Tongue (tissue), 2 donors: Measurements from ENCODE around the gene SMTNL1. TPM values are rescaled to one million over a fixed set of nuclear protein-coding genes. Genes with fewer than 3 reads are reported as not detected.

ENCODE experiments used
- DNase-seq: peaks from one replicate; pipeline ENCODE4 v3.0.0-alpha.2; 2015
- total RNA-seq: library from RNA; depleted of rRNA; stranded (reverse); fragments of >200 nt; gene quantifications from one replicate; pipeline ENCODE4 v1.2.3, GENCODE V29; 2014

SMTNL1 gene
- total RNA-seq, 1 donor from 2014 or later, result 107 TPM

- no peak for DNase-seq
Observed at GRCh38 chr11:57546451-57546850, 9.1 kb downstream of the SMTNL1 start.

DNA sequence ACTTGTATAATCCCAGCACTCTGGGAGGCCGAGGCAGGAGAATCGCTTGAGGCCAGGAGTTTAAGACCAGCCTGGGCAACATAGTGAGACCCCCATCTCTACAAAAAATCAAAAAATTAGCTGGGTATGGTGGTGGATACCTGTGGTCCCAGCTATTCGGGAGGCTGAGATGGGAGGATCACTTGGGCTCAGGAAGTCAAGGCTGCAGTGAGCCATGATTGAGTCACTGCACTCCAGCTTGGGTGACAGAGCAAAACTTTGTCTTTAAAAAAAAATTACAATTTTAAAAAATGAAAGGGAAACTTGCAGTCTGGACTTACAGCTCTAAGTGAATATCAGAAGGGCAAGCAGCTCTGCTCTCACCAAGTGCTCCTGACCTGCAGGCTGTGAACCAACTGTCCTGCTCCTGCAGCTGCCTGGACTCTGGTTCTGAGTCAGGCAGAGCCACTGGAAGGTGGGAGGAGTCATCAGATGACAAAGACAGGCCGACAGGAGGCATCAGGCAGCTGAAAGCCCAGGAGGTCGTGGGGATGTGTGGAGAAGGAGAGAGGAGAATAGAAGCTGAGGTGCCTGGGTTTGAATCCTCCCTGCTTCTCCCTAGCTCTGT is 9.6 kb downstream of the SMTNL1 start:
- DNase-seq, result no peak

DNA sequence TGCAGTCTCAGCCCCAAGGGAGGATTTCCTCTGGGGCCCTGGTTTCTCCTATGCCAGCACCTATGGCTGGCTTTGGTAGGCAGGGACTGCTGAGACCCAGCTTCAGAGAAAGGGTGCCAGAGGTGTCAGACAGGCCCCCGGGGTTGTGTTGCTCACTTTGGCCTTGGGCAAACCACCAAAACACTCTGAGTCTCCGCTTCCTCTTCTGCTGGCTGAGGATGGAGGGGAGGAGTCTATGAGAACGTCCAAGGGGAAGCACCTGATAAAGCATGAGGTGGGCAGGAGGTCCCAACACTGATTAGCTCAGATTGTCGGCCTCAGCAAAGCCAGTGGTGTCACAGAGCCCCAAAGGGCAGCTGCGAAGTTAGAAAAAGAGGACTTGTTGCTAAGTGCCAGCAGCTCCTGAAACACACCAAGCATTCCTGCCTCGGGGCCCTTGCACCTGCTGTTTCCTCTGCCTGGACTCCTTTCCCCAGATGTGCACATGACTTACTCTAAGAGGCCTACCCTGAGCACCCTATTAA is 10.5 kb downstream of the SMTNL1 start:
- DNase-seq, result no peak

- DNase-seq, result no peak
Observed at GRCh38 chr11:57549983-57550382, 12.6 kb downstream of the SMTNL1 start.

- no peak for DNase-seq
Observed at GRCh38 chr11:57551941-57552340, 14.5 kb downstream of the SMTNL1 start.

- no peak for DNase-seq
Observed at GRCh38 chr11:57552479-57552878, 15.1 kb downstream of the SMTNL1 start.

DNA sequence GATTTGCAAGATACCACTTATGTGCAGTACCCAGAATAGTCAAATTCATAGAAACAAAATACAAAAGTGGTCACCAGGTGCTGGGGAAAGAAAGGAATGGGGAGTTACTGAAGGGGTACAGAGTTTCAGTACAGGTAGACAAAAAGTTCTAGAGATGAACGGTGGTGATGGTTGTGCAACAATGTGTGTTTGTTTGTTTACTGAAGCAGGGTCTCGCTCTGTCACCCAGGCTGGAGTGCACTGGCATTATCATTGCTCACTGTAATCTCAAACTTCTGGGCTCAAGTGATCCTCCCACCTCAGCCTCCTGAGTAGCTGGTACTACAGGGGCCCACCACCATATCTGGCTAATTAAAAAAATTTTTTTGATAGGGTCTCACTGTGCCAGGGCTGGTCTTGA is 18.0 kb downstream of the SMTNL1 start:
- no peak for DNase-seq

DNA sequence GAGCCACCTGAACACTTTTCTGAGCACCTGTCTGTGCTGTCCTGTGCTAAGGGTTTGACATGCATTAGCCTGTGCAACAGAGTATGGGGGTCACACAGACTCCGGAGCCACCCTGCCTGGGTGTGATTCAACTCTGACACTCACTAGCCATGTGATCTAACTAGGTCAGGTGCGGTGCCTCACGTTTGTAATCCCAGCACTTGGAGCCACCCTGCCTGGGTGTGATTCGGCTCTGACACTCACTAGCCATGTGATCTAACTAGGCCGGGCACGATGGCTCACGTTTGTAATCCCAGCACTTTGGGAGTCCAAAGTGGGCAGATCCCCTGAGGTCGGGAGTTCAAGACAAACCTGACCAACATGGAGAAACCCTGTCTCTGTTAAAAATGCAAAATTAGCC is 18.6 kb downstream of the SMTNL1 start:
- no peak for DNase-seq

DNA sequence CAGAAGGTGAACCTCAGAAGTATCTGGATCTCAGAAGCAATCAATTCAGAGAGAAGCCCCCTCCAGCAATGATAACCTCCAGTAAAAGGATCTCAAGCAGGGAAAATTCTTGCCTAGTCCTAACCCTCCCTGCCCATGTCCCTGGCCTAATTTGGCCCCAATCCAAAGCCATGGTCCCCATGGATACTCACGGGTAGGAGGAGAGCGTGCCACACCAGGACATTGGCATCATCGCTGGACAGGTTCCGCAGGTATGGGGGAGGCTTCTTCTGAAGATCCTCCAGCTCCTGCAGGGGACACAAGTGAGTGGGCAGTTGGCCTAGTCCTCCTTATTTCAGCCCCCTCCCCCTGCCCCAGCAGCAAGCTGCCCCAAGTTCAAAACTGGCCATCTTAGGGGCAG is 22.8 kb downstream of the SMTNL1 start:
- DNase-seq, result no peak

- DNase-seq, result no peak
Observed at GRCh38 chr11:57562596-57562995, 25.2 kb downstream of the SMTNL1 start.

DNA sequence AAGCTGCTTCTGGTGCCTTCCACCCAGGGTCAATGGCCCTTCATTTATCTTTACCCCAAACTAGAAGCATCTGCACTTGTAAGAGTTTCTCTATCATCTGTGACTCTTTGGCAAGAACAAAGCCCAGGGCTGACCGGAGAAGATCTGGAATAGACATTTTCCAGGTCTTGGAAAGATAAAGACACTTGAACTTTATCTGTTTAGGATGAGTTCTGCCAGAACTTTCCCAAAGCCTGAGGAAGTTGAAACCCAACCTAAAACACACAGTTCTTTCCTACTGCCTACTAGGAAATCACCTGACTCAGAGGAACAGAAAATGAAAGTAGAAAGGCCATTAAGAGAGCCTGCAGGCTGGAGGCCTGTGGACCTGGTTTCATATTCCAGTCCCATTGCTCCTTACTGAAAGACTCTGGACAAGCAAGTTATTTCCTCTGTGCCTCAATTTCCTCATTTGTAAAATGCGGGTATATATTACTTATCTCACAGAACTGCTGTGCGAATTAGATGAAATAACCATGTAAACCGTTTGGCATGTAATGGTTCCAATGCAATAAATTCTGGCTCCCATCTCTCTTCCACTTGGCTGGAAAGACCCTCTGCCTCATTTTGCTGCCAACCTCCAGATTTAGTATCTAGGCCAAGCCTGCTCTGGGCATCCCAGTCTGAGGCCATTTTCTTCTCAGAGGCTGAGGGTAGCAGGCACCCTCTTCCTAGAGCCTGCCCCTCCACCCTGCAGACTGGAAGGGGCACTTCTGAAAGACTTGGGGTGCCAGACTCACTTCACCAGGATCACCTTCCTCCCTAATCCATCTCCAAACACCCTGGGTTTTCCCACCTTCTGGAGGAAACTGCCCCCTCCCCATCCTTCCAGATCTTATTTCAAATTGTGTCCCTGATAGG is 28.9 kb downstream of the SMTNL1 start:
- DNase-seq, result peak; percentile 47

GRCh38 chr11:57566905-57567514 is 29.6 kb downstream of the SMTNL1 start:
- no peak for DNase-seq

- peak; percentile 68 for DNase-seq
Observed at GRCh38 chr11:57567515-57568329, 30.3 kb downstream of the SMTNL1 start, which contains the start of gene UBE2L6. TSS of gene UBE2L6 (minus strand) at chr11:57567672. CDS start at chr11:57567611, 61 bp downstream.

GRCh38 chr11:57568330-57568766 is 31.0 kb downstream of the SMTNL1 start:
- DNase-seq, result peak; percentile 93

DNA sequence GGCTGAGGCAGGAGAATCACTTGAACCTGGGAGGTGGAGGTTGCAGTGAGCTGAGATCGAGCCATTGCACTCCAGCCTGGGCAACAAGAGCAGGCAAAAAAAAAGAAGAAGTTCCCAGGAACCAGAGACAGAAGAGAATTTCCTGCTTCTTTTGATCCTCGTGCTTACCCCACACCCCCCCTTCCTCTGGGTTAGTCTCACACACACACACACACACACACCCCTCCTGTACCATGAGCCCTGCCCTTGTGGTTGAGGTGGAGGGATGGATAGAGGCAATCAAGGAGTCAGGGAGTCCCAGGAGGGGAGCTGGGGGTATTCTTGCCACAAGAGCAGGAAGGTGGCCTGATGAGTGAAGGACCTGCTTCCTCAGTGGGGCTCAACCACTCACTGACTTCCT is 34.2 kb downstream of the SMTNL1 start:
- no peak for DNase-seq

DNA sequence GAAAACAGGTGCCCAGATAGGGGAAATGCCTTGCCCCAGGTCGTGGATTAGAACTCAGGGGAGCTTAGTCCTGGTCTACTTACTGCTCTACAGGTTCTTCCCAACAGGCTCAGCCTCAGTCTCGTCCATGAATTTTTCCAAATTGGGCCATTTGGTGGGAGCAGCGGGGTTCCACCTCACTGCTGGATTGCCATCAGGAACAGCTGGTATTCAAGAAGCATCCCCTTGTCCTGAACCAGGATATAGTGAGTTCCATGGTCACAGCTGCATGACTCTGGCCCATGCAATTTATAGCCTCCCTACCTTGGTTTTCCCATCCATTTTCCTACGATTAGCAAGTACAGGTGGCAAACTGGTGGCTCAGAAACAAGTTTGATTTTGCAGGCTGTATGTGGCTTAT is 36.7 kb downstream of the SMTNL1 start:
- no peak for DNase-seq

GRCh38 chr11:57584341-57584740 is 46.9 kb downstream of the SMTNL1 start:
- no peak for DNase-seq

DNA sequence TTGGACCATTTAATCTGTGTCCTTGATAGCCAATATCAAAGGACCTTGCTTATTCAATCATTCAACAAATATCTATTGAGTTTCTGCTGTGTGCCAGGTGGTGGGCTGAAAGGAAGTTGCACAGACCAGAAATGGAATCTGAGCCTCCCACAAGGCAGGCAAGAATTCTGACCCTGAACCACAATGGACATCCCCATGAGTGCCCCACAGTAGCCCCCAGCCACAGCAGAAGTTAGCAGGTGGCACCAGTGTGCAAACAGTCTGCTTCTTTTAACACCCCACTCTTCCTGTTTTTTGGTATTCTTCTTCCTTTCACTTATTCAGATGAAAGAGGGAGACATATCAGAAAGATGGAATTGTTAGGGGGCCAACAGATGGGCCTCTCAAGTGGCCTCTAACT is 47.9 kb downstream of the SMTNL1 start:
- no peak for DNase-seq

- no peak for DNase-seq
Observed at GRCh38 chr11:57586711-57587245, 49.4 kb downstream of the SMTNL1 start.

DNA sequence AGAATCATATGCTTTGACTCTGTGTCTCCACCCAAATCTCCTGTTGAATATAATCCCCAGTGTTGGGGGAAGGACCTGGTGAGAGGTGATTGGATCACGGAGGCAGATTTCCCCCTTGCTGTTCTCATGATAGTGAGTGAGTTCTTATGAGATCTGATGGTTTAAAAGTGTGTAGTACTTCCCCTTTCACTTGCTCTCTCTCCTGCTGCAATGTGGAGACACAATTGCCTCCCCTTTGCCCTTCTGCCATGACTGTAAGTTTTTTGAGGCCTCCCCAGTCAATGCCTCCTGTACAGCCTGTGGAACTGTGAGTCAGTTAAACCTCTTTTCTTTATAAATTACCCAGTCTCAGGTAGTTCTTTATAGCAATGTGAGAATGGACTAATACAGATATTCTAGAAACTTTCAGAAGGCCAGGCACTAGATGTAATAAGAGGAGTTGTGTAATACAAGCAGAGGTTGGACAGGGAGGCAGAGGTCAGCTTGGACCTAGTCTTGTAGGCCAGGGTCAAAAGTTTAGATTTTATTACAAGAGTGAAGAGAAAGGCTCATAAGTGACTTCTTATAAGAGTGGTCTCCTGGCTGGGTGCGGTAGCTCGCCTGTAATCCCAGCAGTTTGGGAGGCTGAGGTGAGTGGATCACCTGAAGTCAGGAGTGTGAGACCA is 50.8 kb downstream of the SMTNL1 start:
- no peak for DNase-seq

- DNase-seq, result no peak
Observed at GRCh38 chr11:57596266-57596885, 59.0 kb downstream of the SMTNL1 start.
